Astrocyte (in vitro differentiated cells and primary cell): ENCODE data around the gene LMNB1. TPM values are rescaled to one million over a fixed set of nuclear protein-coding genes. Genes with fewer than 3 reads are reported as not detected.

Source experiments
- DNase-seq: peaks from one replicate; pipeline ENCODE4 v3.0.0-alpha.2; 2010; ENCODE audit warnings: low read depth
- FAIRE-seq: peaks from 2 replicates; lab custom pipeline; 2011; peaks lifted over from hg19 to GRCh38; lab: Jason Lieb, UNC
- H2AFZ ChIP-seq: 2 replicates; pipeline ENCODE4 v1.6.0; 2012; ENCODE audit warnings: low read depth, low read length, inconsistent platforms
- H3K27ac ChIP-seq: 2 replicates; pipeline ENCODE4 v1.5.1; 2011; ENCODE audit warnings: low read depth, low read length, inconsistent platforms
- H3K27me3 ChIP-seq: 2 replicates; pipeline ENCODE4 v1.6.0; 2011; ENCODE audit warnings: low read length, inconsistent platforms; ENCODE audit not compliant: insufficient read depth
- H3K36me3 ChIP-seq: 2 replicates; pipeline ENCODE4 v1.5.1; 2011; ENCODE audit warnings: low read length, inconsistent platforms; ENCODE audit not compliant: insufficient read depth
- H3K4me1 ChIP-seq: 2 replicates; pipeline ENCODE4 v1.5.1; 2011; ENCODE audit warnings: low read length, inconsistent platforms; ENCODE audit not compliant: insufficient read depth
- H3K4me2 ChIP-seq: 2 replicates; pipeline ENCODE4 v1.6.0; 2012; ENCODE audit warnings: low read length, inconsistent platforms
- H3K4me3 ChIP-seq: 2 replicates; pipeline ENCODE4 v1.5.1; 2011; ENCODE audit warnings: low read depth, mild to moderate bottlenecking, low read length, inconsistent platforms; ENCODE audit not compliant: insufficient read depth
- H3K79me2 ChIP-seq: 2 replicates; pipeline ENCODE4 v1.6.0; 2012; ENCODE audit warnings: mild to moderate bottlenecking, low read length, inconsistent platforms; ENCODE audit not compliant: insufficient read depth
- H3K9ac ChIP-seq: 2 replicates; pipeline ENCODE4 v1.6.0; 2012; ENCODE audit warnings: mild to moderate bottlenecking, low read length, inconsistent platforms
- H3K9me3 ChIP-seq: 2 replicates; pipeline ENCODE4 v1.5.1; 2012; ENCODE audit warnings: low read depth, mild to moderate bottlenecking, low read length, inconsistent platforms; ENCODE audit not compliant: insufficient read depth
- H4K20me1 ChIP-seq: 2 replicates; pipeline ENCODE4 v1.6.0; 2012; ENCODE audit warnings: low read length, inconsistent platforms; ENCODE audit not compliant: insufficient read depth
- H3K27ac Mint-ChIP-seq: one replicate; pipeline ENCODE4 v1.8.0; 2021; ENCODE audit warnings: mild to moderate bottlenecking, mixed read lengths; ENCODE audit not compliant: unreplicated experiment
- H3K27me3 Mint-ChIP-seq: one replicate; pipeline ENCODE4 v1.8.0; 2021; ENCODE audit warnings: low read depth, mixed read lengths; ENCODE audit not compliant: unreplicated experiment
- H3K36me3 Mint-ChIP-seq: one replicate; pipeline ENCODE4 v1.8.0; 2021; ENCODE audit warnings: low read depth, mixed read lengths; ENCODE audit not compliant: unreplicated experiment
- H3K4me1 Mint-ChIP-seq: one replicate; pipeline ENCODE4 v1.8.0; 2021; ENCODE audit warnings: low read depth, mixed read lengths; ENCODE audit not compliant: unreplicated experiment
- H3K4me3 Mint-ChIP-seq: one replicate; pipeline ENCODE4 v1.8.0; 2021; ENCODE audit warnings: mild to moderate bottlenecking, moderate library complexity, mixed read lengths; ENCODE audit not compliant: unreplicated experiment
- H3K9me3 Mint-ChIP-seq: one replicate; pipeline ENCODE4 v1.8.0; 2021; ENCODE audit warnings: mild to moderate bottlenecking, mixed read lengths; ENCODE audit not compliant: unreplicated experiment
- EZH2 ChIP-seq: IDR thresholded peaks from 2 replicates; pipeline ENCODE4 v1.6.1; 2012; ENCODE audit warnings: mild to moderate bottlenecking, low read length, inconsistent platforms; ENCODE audit not compliant: insufficient read depth
- total RNA-seq: library from RNA; stranded (reverse); gene quantifications from 2 replicates; pipeline ENCODE4 v1.2.1, GENCODE V29; 2021
- TF ChIP-seq, protein P1 (sequence below): IDR thresholded peaks from 2 replicates; pipeline ENCODE4 v1.5.1; 2011; ENCODE audit warnings: low read depth, mild to moderate bottlenecking, inconsistent platforms, low read length, moderate library complexity; ENCODE audit not compliant: insufficient read depth

LMNB1 gene
- total RNA-seq, 1 donor from 2014 or later, result 12.7 TPM

DNA sequence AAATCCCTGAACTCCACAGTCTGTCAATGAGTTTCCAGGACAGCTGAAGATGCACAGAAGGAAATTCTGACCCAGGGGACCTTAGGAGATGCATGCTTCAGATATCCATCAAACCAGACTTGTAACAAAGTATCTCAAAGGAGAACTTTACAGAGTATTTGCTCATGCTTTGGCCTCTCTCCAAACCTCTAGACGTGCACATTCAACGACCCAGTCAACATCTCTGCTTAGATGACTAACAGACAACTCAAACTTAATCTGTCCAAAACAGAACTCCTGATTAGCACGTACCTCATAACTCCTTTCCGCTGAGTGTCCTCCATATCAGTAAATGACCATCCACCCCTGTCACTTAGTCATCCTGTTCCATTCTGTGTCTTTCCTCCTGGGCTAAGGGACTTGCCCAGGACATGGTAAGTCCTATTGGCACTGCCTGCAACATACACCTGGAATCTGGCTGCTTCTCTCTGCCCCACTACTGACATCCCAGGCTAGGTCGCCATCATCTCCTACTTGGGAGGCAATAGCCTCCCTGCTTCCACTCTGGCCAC is 107.4 kb downstream of the LMNB1 start:
- H3K79me2 ChIP-seq, result no peaks in the 10 kb centered on the region
- H3K4me3 ChIP-seq, result no peak overlapping the region
- peaks cover 12% of the 10 kb centered on the region for H3K4me1 Mint-ChIP-seq
- H3K9me3 Mint-ChIP-seq, result no peaks in the 10 kb centered on the region
- no peaks in the 10 kb centered on the region for H3K9me3 ChIP-seq
- H3K36me3 Mint-ChIP-seq, result no peaks in the 10 kb centered on the region
- H3K27me3 ChIP-seq, result no peaks in the 10 kb centered on the region
- H2AFZ ChIP-seq, result no peak overlapping the region
- peaks cover 13% of the 10 kb centered on the region for H3K4me1 ChIP-seq
- no peaks in the 10 kb centered on the region for H3K36me3 ChIP-seq
- TF ChIP-seq, protein P1, sequence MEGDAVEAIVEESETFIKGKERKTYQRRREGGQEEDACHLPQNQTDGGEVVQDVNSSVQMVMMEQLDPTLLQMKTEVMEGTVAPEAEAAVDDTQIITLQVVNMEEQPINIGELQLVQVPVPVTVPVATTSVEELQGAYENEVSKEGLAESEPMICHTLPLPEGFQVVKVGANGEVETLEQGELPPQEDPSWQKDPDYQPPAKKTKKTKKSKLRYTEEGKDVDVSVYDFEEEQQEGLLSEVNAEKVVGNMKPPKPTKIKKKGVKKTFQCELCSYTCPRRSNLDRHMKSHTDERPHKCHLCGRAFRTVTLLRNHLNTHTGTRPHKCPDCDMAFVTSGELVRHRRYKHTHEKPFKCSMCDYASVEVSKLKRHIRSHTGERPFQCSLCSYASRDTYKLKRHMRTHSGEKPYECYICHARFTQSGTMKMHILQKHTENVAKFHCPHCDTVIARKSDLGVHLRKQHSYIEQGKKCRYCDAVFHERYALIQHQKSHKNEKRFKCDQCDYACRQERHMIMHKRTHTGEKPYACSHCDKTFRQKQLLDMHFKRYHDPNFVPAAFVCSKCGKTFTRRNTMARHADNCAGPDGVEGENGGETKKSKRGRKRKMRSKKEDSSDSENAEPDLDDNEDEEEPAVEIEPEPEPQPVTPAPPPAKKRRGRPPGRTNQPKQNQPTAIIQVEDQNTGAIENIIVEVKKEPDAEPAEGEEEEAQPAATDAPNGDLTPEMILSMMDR, result no peak
- TF ChIP-seq EZH2, result no peak
- H3K4me3 Mint-ChIP-seq, result no peak overlapping the region
- no peaks in the 10 kb centered on the region for H3K27me3 Mint-ChIP-seq
- no peaks in the 10 kb centered on the region for H4K20me1 ChIP-seq
- H3K27ac ChIP-seq, result no peak overlapping the region
- peak; percentile 96 for FAIRE-seq
- no peak overlapping the region for H3K9ac ChIP-seq
- H3K4me2 ChIP-seq, result peak overlapping the region; percentile 30
- DNase-seq, result peak; percentile 84
- H3K27ac Mint-ChIP-seq, result no peak overlapping the region

Other genes starting within 250 kb of the LMNB1 start
- gene ALDH7A1, start 181.9 kb upstream of the LMNB1 start, total RNA-seq, result 85.5 and 90.6 TPM in 2 replicates
- 51.1 and 58.1 TPM in 2 replicates for gene PHAX, start 176.2 kb upstream of the LMNB1 start, total RNA-seq